Vagina (tissue), 2 donors: Measurements from ENCODE around the gene MRPS27. TPM values are rescaled to one million over a fixed set of nuclear protein-coding genes. Genes with fewer than 3 reads are reported as not detected.

Source experiments
- DNase-seq, 2 donors: peaks; one replicate each; pipeline ENCODE4 v3.0.0-alpha.2; 2017; ENCODE audit errors: extremely low spot score in 2 of 2
- H3K27ac ChIP-seq: fragments of 200-600 bp; sonication (generic); one replicate; pipeline ENCODE4 v1.5.1; 2019
- H3K27me3 ChIP-seq: fragments of 200-600 bp; sonication (generic); one replicate; pipeline ENCODE4 v1.5.1; 2019
- H3K36me3 ChIP-seq, 2 donors: fragments of 200-600 bp; sonication (generic); one replicate each; pipeline ENCODE4 v1.5.1; 2017 to 2019
- H3K4me1 ChIP-seq: fragments of 200-600 bp; sonication (generic); one replicate; pipeline ENCODE4 v1.5.1; 2019
- H3K4me3 ChIP-seq, 2 donors: fragments of 200-600 bp; sonication (generic); 1 replicate in 1 of 2; 2 replicates in 1 of 2; pipeline ENCODE4 v1.5.1; 2016 to 2019
- H3K9me3 ChIP-seq: fragments of 200-600 bp; sonication (generic); one replicate; pipeline ENCODE4 v1.5.1; 2019
- CTCF ChIP-seq, 3 experiments: fragments of 450-650 bp in 2 of 3; fragments of 200-600 bp in 1 of 3; sonication (generic) in 1 of 3; IDR thresholded peaks; one replicate each; pipeline ENCODE4 v1.5.1; 2017 to 2019; ENCODE audit warnings: antibody characterized with exemption in 3 of 3, mild to moderate bottlenecking in 2 of 3, moderate library complexity in 2 of 3
- POLR2A ChIP-seq, 2 donors: fragments of 450-650 bp; IDR thresholded peaks; one replicate each; pipeline ENCODE4 v1.6.1; 2017; ENCODE audit warnings: antibody characterized with exemption in 2 of 2, mild to moderate bottlenecking in 2 of 2, moderate library complexity in 2 of 2
- POLR2AphosphoS5 ChIP-seq, 2 donors: sonication (generic); formaldehyde crosslinking; IDR thresholded peaks; one replicate each; pipeline ENCODE4 v1.9.0; 2017; ENCODE audit warnings: antibody characterized with exemption in 2 of 2, mild to moderate bottlenecking in 2 of 2, low read depth in 1 of 2; ENCODE audit not compliant: insufficient read depth in 1 of 2
- intact Hi-C: fragments of 100-400 bp; cut with DNase I; formaldehyde crosslinking; loops from one replicate; pipeline ENCODE4 v1.15.1; 2023
- total RNA-seq: library from RNA; depleted of rRNA; stranded (reverse); fragments of >200 nt; gene quantifications from one replicate; pipeline ENCODE4 v1.2.3, GENCODE V29; 2016

The MRPS27 gene
- total RNA-seq, 1 donor from 2014 or later, result 44.9 TPM

GRCh38 chr5:72288924-72289323 is 31.1 kb downstream of the MRPS27 start:
- H3K27ac ChIP-seq, result no peak overlapping the region
- H3K9me3 ChIP-seq, result no peaks in the 10 kb centered on the region
- no peak for DNase-seq
- peaks cover 4% of the 10 kb centered on the region for H3K4me1 ChIP-seq
- intact Hi-C loops, result no loop called here
- no peaks in the 10 kb centered on the region for H3K36me3 ChIP-seq
- H3K4me3 ChIP-seq, result no peak overlapping the region
- H3K27me3 ChIP-seq, result no peaks in the 10 kb centered on the region
- TF ChIP-seq POLR2A (IDR thresholded peaks at IDR 0.05), result no peak

GRCh38 chr5:72286798-72287197 is 33.2 kb downstream of the MRPS27 start:
- Histone ChIP-seq H3K4me3 (no peak overlapping the region), H3K4me1 (peaks cover 22% of the 10 kb centered on the region), H3K27me3 (no peaks in the 10 kb centered on the region), H3K36me3 (no peaks in the 10 kb centered on the region), H3K27ac (no peak overlapping the region), H3K9me3 (no peaks in the 10 kb centered on the region)
- no peak for TF ChIP-seq CTCF (IDR thresholded peaks at IDR 0.05)
- intact Hi-C loops, result no loop called here
- no peak for DNase-seq

GRCh38 chr5:72285424-72285821 is 34.6 kb downstream of the MRPS27 start:
- no peaks in the 10 kb centered on the region for H3K27me3 ChIP-seq
- TF ChIP-seq CTCF (IDR thresholded peaks at IDR 0.05) (no peak), POLR2AphosphoS5 (IDR thresholded peaks at IDR 0.05; ENCODE audit: insufficient read depth in 1 of 2, low read depth in 1 of 2) (no peak), POLR2A (IDR thresholded peaks at IDR 0.05) (no peak)
- intact Hi-C loops, result no loop called here

GRCh38 chr5:72284559-72285423 is 35.2 kb downstream of the MRPS27 start:
- no peaks in the 10 kb centered on the region for H3K36me3 ChIP-seq
- TF ChIP-seq POLR2AphosphoS5 (IDR thresholded peaks at IDR 0.05; ENCODE audit: insufficient read depth in 1 of 2, low read depth in 1 of 2) (no peak), POLR2A (IDR thresholded peaks at IDR 0.05) (no peak), CTCF (IDR thresholded peaks at IDR 0.05) (no peak)
- intact Hi-C loops, result no loop called here

More at GRCh38 chr5:72285424-72285821, 34.6 kb downstream of the MRPS27 start:
- Histone ChIP-seq H3K9me3 (no peaks in the 10 kb centered on the region), H3K4me1 (peaks cover 35% of the 10 kb centered on the region), H3K4me3 (no peak overlapping the region), H3K36me3 (no peaks in the 10 kb centered on the region), H3K27ac (no peak overlapping the region)
- no peak for DNase-seq

GRCh38 chr5:72283358-72283757 is 36.7 kb downstream of the MRPS27 start:
- no peak overlapping the region for H3K4me3 ChIP-seq
- intact Hi-C loops, result no loop called here
- no peaks in the 10 kb centered on the region for H3K9me3 ChIP-seq
- peak overlapping the region; percentile 68 for H3K27ac ChIP-seq
- peaks cover 39% of the 10 kb centered on the region for H3K4me1 ChIP-seq
- no peaks in the 10 kb centered on the region for H3K36me3 ChIP-seq
- no peaks in the 10 kb centered on the region for H3K27me3 ChIP-seq
- TF ChIP-seq POLR2AphosphoS5 (IDR thresholded peaks at IDR 0.05; ENCODE audit: insufficient read depth in 1 of 2, low read depth in 1 of 2), result peak in 1 of 2 donors; percentile 43
- no peak for TF ChIP-seq POLR2A (IDR thresholded peaks at IDR 0.05)
- DNase-seq, result no peak

More at GRCh38 chr5:72284559-72285423, 35.2 kb downstream of the MRPS27 start:
- Histone ChIP-seq H3K27ac (no peak overlapping the region), H3K4me3 (no peak overlapping the region), H3K27me3 (no peaks in the 10 kb centered on the region), H3K9me3 (no peaks in the 10 kb centered on the region), H3K4me1 (peaks cover 42% of the 10 kb centered on the region)
- no peak for DNase-seq

GRCh38 chr5:72282878-72283277 is 37.2 kb downstream of the MRPS27 start:
- no peak for DNase-seq
- Histone ChIP-seq H3K27me3 (no peaks in the 10 kb centered on the region), H3K4me1 (peaks cover 39% of the 10 kb centered on the region), H3K36me3 (no peaks in the 10 kb centered on the region), H3K27ac (peak overlapping the region; percentile 68), H3K9me3 (no peaks in the 10 kb centered on the region), H3K4me3 (no peak overlapping the region)
- intact Hi-C loops, result no loop called here
- no peak for TF ChIP-seq POLR2AphosphoS5 (IDR thresholded peaks at IDR 0.05; ENCODE audit: insufficient read depth in 1 of 2, low read depth in 1 of 2)
- no peak for TF ChIP-seq POLR2A (IDR thresholded peaks at IDR 0.05)
- TF ChIP-seq CTCF (IDR thresholded peaks at IDR 0.05), result no peak
